ENCODE data around the gene ACKR3.

ACKR3 gene

DNA sequence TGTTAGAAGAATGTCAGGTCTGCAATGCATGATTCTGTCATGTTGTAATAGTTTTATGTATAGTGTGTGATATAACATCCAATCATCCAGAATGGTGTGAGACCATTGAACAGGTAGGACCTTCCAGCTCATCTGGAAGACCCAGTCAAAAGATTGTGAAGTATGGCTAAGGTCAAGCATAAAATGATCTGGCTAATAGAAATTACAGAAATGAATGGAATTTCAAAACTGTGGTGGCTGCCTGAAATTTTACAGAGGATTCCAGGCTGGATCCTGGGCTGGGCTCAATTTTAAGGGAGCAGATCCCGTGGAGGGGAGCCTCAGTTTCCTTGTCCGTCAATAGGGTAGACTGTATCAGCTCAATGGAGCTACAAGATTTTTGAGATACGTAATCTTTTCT, 39.1 kb downstream of the ACKR3 start:
- DNase-seq (ENCODE audit: low read depth) = no peak

DNA sequence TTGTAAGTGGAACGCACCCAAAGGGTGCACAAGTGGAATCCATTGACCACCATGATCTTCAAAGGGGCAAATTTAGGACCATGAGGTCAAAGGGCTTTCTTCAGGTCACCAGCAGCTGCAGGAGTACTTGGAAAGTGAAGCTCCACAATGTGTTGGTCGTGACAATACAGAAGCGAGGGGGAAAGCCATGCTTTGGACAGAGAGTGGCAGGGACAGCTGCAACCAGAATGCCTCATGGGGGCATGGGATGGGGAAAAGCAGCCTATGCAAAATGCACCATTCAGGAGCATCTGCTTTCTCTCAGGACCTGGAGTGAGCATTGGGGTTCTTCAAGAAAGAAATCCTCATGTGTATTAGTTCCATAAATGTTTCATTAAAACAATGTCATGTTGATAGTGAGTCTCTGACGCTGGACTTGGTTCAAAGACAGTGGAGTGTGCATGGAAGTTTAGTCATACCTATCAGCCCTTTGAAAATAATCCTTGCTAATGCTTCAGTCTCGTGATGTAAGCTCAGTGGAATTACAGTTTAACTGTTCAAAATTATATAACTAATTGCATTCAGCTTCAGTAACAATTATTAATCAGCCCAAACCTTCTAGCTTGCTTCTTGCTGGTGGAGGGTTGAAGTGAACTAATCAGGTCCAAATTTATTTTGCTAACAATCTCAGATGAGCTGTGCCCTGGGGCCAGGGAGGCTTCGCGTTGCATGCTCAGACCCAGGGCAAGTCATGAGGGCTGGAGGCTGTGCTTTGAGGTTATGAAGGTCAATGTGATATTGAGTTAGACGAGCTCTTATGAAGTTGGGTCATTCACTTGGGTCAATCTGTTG, 41.6 kb downstream of the ACKR3 start:
- DNase-seq (ENCODE audit: low read depth) = no peak

GRCh38 chr2:236612737-236613136, 43.1 kb downstream of the ACKR3 start:
- DNase-seq (ENCODE audit: low read depth) = no peak

DNA sequence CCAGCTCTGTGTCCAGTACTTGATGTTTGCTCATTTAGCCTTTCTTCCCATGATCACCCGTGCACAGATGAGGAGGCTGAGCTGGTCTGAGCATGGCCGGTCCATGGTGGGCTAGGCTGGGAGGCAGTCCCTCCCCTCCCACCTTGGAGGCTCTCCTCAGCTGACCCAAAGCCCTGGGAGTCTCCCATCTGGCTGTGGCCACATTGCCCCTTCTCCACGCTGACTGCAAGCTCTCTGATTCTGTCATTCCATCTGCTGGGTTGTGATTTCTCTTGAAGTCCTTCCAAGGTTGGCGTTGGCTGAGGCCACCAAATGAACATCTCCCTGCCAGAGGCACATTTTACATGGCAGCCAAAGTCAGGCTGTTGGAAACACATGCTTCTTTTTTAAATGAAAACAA, 44.0 kb downstream of the ACKR3 start:
- DNase-seq (ENCODE audit: low read depth) = no peak

DNA sequence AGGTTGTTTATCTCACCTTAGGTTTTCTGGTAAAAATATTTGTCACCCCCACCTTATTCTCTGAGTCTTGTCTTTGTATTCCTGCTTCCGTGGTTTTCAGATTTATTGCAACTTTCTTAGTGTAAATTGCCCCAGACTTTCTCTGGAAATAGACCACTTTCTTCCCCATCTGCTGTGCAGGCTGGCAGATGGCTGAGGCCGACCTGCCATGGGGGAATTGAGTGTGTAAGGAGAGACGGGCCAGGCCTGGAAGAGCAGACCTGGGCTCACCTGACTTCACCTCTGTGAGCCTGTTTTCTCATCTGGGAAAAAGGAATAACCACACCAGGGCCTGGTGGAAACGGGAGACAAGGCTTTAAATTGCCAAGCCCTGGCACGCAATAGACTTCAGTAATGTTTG, 44.9 kb downstream of the ACKR3 start:
- no peak for DNase-seq (ENCODE audit: low read depth)

DNA sequence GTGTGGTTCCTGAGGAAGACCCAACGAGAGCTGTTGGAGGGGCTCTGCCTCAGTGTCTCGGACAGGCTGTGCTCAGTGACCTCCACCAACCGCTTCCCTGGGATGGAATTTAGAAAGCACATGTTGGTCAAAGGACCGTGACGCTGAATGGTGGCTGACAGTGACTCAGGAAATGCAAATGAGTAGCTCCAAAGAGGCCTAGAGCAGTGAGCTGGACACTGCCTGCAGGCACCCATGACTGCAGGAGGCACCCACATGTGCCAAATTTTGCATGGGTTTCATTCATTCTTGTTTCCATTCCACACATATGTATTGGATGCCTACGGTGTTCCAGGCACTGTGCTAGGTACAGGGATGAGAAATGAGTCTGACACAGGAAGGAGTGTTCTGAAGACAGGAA, 46.4 kb downstream of the ACKR3 start:
- DNase-seq (ENCODE audit: low read depth) = no peak

- DNase-seq (ENCODE audit: low read depth) = no peak
Measured at GRCh38 chr2:236616624-236617023, 47.0 kb downstream of the ACKR3 start.

DNA sequence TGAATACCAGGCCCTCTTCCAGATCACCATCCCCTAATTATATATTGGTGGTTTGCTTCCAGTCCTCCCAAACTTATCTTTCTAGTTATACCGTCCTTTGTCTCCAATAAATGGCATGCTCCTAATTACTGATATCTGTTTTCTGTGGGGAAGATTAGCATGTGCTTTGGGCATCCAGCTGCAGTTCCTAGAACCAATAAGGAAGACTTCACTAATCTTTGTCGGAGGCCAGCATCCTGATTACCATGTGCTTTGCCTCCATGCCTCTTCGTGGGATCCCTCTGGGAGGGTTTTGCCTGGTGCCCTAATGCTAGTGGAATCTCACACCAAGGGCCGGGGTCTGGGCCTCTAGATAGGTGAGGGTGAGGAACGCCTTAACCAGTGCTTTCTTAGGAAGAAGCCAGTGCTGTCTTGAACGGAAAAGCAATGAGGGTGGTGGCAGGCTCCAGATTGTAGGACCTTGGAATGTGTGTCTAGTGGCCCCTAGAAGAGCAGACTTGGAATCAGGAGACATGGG, 47.7 kb downstream of the ACKR3 start:
- no peak for DNase-seq (ENCODE audit: low read depth)

- DNase-seq (ENCODE audit: low read depth) = no peak
Measured at GRCh38 chr2:236617796-236618195, 48.2 kb downstream of the ACKR3 start.

- DNase-seq (ENCODE audit: low read depth) = no peak
Measured at GRCh38 chr2:236618370-236618769, 48.7 kb downstream of the ACKR3 start.

GRCh38 chr2:236619910-236620612, 50.4 kb downstream of the ACKR3 start:
- no peak for DNase-seq (ENCODE audit: low read depth)

GRCh38 chr2:236621786-236622185, 52.2 kb downstream of the ACKR3 start:
- DNase-seq (ENCODE audit: low read depth) = no peak

DNA sequence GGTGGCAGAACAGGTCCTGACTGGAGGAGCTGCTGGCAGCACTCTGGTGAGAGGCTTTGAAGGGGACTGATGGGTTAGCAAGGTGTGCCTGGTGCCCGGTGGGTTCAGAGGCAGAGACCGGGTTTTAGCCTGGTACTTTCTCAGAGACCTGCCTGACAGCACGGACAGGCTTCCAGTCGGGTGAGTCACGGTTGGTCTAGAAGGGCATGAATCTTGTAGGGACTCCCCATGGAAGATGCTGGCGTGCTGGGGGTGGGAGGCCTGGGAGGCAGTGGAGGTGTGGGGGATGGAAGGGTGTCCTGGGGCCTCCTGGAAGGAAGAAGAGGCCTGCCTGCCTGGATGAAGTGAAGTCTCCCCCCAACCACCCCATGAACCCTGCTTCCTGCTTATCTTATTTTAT, 52.6 kb downstream of the ACKR3 start:
- DNase-seq (ENCODE audit: low read depth) = no peak

- no peak for DNase-seq (ENCODE audit: low read depth)
Measured at GRCh38 chr2:236622660-236623059, 53.0 kb downstream of the ACKR3 start.

GRCh38 chr2:236623816-236624215, 54.2 kb downstream of the ACKR3 start:
- no peak for DNase-seq (ENCODE audit: low read depth)

DNA sequence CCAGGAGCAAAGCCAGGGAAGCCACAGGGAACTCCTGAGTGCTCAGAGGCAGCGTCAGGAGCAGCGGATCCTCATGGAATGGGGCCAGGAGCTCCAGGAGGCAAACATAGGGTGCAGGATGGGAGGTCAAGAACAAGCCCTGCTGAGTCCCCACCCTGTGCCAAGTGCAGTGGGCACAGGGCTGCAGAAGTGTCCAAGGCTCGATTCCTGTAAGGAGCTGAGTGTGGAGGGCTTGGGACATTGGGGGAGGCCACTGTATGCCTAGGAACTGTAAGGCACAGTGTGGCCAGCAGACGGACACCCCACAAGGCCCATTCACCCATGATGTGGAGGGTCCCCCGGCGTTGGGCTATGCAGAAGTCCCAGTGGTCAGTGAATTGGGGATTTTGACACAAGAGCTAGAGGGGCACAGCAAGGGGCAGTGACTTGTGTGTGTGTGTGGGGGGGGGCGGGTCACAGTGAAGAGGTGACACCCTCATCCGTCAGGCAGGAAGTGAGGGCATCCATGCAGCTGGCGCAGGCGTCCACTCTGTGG, 55.6 kb downstream of the ACKR3 start:
- no peak for DNase-seq (ENCODE audit: low read depth)

DNA sequence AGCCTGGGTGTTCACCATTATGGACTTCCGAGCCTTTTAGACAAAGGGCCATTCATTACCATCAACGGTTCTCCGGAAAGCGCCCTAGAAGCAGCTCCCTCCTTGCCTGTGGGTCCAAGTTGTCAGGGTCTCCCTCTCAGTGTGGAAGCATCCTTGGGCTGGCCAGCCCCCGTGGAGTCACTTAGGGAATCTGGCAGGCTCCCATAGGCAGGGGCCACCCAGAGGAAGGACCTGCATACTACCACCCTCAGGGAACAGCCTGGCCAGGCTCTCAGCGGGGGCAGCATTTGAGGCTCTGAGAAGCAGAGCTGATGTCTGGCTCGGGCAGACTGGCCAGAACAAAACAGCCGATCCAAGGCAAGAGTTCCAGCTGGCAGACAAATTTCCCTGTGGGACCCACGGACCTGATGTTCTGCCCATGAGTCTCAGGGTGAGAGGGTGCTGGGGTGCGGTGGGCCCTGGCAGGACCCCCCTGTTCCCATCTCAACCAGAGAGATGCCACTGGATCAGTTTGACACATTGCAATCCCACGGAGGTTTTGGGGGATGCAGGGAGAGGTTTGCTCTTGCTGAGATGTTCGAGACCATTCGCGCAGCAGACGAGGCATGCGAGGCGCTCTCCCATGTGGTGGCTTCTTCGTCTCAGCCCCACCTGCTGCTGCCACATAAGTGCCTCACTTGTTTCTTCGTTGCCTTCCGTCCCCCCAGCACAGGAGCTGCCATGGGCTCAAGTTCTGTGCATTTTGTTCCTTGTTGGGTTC, 56.9 kb downstream of the ACKR3 start:
- no peak for DNase-seq (ENCODE audit: low read depth)

- DNase-seq (ENCODE audit: low read depth) = no peak
Measured at GRCh38 chr2:236627193-236627592, 57.6 kb downstream of the ACKR3 start.

DNA sequence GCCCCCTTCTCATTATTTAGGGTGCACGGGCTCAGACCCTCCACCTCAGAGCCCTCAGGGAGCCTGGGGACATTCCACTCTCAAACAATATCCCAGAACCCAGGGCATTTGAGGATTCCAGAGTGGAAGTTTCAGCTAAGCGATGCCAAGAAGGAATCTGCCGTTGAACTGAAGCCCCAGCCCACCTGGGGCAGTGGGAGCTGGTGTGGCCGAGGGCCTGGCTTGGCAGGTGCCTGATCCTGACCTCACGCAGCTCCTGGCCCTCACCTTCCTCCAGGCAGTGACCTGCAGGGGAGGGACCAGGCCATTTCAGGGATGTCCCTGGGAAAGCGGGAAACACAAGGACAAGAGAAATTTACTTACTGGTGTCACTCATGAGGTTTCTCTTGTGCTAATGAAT, 58.2 kb downstream of the ACKR3 start:
- DNase-seq (ENCODE audit: low read depth) = no peak

DNA sequence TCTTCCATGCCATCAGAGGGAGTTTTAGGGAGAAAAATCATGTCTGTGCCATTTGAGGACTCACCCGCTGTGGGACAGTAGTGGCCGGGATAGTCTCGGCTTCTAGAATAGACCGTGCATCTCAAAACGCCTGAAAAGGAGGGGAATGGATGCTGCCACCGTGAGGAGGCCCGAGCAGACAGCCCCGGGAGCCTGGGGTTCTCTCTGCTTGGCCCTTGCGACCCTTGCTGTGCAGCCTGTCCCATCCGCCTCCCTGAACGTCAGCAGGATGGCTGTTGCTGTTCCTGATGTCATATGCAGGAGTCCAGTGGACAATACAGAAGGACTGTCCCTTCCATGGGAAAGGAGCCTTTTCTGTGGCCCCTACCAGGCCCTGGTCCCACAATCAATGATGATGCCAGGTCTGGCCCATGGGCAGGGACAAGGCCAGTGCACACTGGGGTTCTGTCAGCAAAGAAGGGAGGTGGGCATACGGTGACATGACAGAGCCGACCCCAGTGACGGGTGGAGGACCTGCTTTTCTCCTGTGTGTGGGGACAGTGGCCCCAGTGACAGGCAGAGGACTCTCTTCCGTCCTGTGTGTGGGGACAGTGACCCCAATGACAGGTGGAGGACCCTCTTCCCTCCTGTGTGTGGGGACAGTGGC, 58.8 kb downstream of the ACKR3 start:
- no peak for DNase-seq (ENCODE audit: low read depth)

DNA sequence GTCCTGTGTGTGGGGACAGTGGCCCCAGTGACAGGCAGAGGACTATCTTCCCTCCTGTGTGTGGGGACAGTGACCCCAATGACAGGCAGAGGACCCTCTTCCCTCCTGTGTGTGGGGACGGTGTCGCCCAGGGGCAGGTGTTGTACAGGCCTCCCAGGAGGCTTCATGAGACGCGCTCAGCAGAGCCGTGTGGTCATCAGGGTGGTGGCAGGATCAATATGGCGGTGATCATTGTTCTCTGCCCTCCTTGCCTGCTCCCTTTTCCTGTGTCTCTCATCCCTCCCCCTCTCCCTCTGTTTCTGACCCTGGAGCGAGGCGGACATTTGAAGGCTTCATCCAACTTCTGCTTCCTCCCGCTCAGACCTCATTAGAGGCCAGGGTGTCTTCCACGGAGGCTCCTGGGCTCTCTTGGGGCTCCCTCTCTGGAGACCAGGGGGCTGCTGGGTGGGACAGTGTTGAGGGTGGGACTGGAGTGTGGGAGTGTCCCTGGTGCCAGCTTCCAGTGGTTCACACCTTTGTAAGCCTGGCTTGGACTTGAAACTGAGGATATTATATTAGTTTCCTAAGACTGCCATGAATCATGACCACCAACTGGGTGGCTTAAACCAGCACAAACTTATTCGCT, 59.5 kb downstream of the ACKR3 start:
- no peak for DNase-seq (ENCODE audit: low read depth)

All from activated T-helper 1 cell treated with Interleukin-2 at 50 U/mL for 16 hours (primary cell).